Measurements from ENCODE around the gene WDR45B.

GRCh38 chr17:82623707-82624106 lies 24.5 kb downstream of the WDR45B start:
- TF ChIP-seq JAZF1 (CRISPR knock-in tag; IDR thresholded peaks at IDR 0.05) (no peak), NR1H2 (CRISPR knock-in tag; IDR thresholded peaks at IDR 0.05) (no peak), TCF7 (CRISPR knock-in tag; IDR thresholded peaks at IDR 0.05; ENCODE audit: low read depth) (no peak), TEAD4 (CRISPR knock-in tag; IDR thresholded peaks at IDR 0.05) (no peak), ATF3 (CRISPR knock-in tag; conservative IDR thresholded peaks at IDR 0.05) (no peak), ERG (CRISPR knock-in tag; IDR thresholded peaks at IDR 0.05) (no peak), CREB1 (CRISPR knock-in tag; IDR thresholded peaks at IDR 0.05) (no peak), MAX (CRISPR knock-in tag; IDR thresholded peaks at IDR 0.05) (no peak), SMAD4 (CRISPR knock-in tag; IDR thresholded peaks at IDR 0.05) (no peak)
- TF ChIP-seq, protein P1, sequence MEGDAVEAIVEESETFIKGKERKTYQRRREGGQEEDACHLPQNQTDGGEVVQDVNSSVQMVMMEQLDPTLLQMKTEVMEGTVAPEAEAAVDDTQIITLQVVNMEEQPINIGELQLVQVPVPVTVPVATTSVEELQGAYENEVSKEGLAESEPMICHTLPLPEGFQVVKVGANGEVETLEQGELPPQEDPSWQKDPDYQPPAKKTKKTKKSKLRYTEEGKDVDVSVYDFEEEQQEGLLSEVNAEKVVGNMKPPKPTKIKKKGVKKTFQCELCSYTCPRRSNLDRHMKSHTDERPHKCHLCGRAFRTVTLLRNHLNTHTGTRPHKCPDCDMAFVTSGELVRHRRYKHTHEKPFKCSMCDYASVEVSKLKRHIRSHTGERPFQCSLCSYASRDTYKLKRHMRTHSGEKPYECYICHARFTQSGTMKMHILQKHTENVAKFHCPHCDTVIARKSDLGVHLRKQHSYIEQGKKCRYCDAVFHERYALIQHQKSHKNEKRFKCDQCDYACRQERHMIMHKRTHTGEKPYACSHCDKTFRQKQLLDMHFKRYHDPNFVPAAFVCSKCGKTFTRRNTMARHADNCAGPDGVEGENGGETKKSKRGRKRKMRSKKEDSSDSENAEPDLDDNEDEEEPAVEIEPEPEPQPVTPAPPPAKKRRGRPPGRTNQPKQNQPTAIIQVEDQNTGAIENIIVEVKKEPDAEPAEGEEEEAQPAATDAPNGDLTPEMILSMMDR (IDR thresholded peaks at IDR 0.05) = no peak
